ENCODE data around the gene RUNX2. TPM values are rescaled to one million over a fixed set of nuclear protein-coding genes. Genes with fewer than 3 reads are reported as not detected.

Gene RUNX2
- total and polyA plus RNA-seq, 2 of the 8 experiments (the other 6 are each of a cell fraction or from before 2014, with no cell fraction given), result 0.26 to 1.2 TPM

- CTCF ChIA-PET (ENCODE audit: partially characterized antibody), result no interaction called here
- no peak overlapping the region for H2BK120ac ChIP-seq (replicated peaks; ENCODE audit: low read depth, low read length)
- no peak overlapping the region for H3K4me2 ChIP-seq (ENCODE audit: insufficient read depth in 1 of 2, low read depth in 2 of 2, low read length in 2 of 2)
- no peaks in the 10 kb centered on the region for H3K79me2 ChIP-seq (ENCODE audit: control insufficient read depth in 1 of 2, insufficient read depth in 2 of 2, low read length in 2 of 2)
- H2BK12ac ChIP-seq (ENCODE audit: low read depth, low read length), result no peak overlapping the region
- no peaks in the 10 kb centered on the region for H3K79me1 ChIP-seq (ENCODE audit: low read depth, low read length)
- H4K20me1 ChIP-seq (replicated peaks in 1 of 2; ENCODE audit: control insufficient read depth in 1 of 2, insufficient read depth in 2 of 2, low read length in 2 of 2), result no peaks in the 10 kb centered on the region
- no peaks in the 10 kb centered on the region; the same call in 1 of the 2 replicates for H3K23me2 ChIP-seq (ENCODE audit: low read depth, low read length)
- DNase-seq (ENCODE audit: low read depth in 1 of 2, low spot score in 2 of 2) (no peak), FAIRE-seq (no peak)
- H2BK15ac ChIP-seq (ENCODE audit: low read length), result no peak overlapping the region
- H2BK5ac ChIP-seq (ENCODE audit: low read depth, low read length), result no peak overlapping the region
- H3K4me1 ChIP-seq (replicated peaks in 1 of 4; ENCODE audit: control insufficient read depth in 3 of 4, insufficient read depth in 4 of 4, low read length in 3 of 4), result 0 out of 7 replicates have a peak, but pooled peaks cover 0 to 1% (median 0%) of the 10 kb centered on the region in 4 experiments
- H3K27ac ChIP-seq (ENCODE audit: low read depth, low read length), result no peak overlapping the region
- no peak overlapping the region for H4K8ac ChIP-seq (ENCODE audit: extremely low read depth, insufficient read depth, low read length)
- no peak overlapping the region for H3K4ac ChIP-seq (replicated peaks; ENCODE audit: insufficient read length, low read depth, low read length)
- H3K18ac ChIP-seq (ENCODE audit: extremely low read depth, low read length), result no peak overlapping the region
- peak overlapping the region; percentile 26; the same call in 1 of the 2 replicates for H2AFZ ChIP-seq (ENCODE audit: low read length)
- no peaks in the 10 kb centered on the region; a peak in 1 of 7 replicates for H3K27me3 ChIP-seq (replicated peaks in 1 of 4; ENCODE audit: control insufficient read depth in 3 of 4, extremely low read depth in 1 of 4, insufficient read depth in 3 of 4, low read length in 3 of 4)
- H3K14ac ChIP-seq (ENCODE audit: insufficient read length), result no peak overlapping the region
- no peak overlapping the region for H3K4me3 ChIP-seq (ENCODE audit: extremely low read depth in 1 of 4, insufficient read depth in 2 of 4, low read depth in 3 of 4, low read length in 4 of 4)
- H2AK5ac ChIP-seq (ENCODE audit: low read depth, low read length), result no peak overlapping the region
- H2BK20ac ChIP-seq (ENCODE audit: low read length), result no peak overlapping the region
- no peak overlapping the region for H3K9ac ChIP-seq (replicated peaks in 1 of 4; ENCODE audit: extremely low read depth in 1 of 4, low read depth in 3 of 4, low read length in 3 of 4)
- POLR2A ChIA-PET (ENCODE audit: partially characterized antibody), result no interaction called here
- H3K9me3 ChIP-seq (ENCODE audit: insufficient read depth in 2 of 2, low read depth in 1 of 2, low read length in 1 of 2), result no peaks in the 10 kb centered on the region
- H3K23ac ChIP-seq (ENCODE audit: insufficient read length), result no peak overlapping the region
- H3K36me3 ChIP-seq (ENCODE audit: control insufficient read depth in 2 of 4, insufficient read depth in 4 of 4, low read length in 3 of 4), result no peaks in the 10 kb centered on the region
- H3K56ac ChIP-seq (replicated peaks; ENCODE audit: insufficient read length, low read depth, low read length), result no peak overlapping the region
- no peak overlapping the region for H4K5ac ChIP-seq (ENCODE audit: insufficient read length, low read depth, low read length)
- H4K91ac ChIP-seq (replicated peaks; ENCODE audit: insufficient read length, low read length), result no peak overlapping the region
- 91% methylated on average over 2 of the region's 2 CpGs; no CpG with 5 or more reads in 1 of the 2 experiments for WGBS, 2 experiments (ENCODE audit: extremely low coverage in 1 of 2, insufficient coverage in 1 of 2, insufficient read length in 1 of 2, insufficient replicate concordance in 2 of 2, low coverage in 1 of 2, low lambda C conversion rate in 2 of 2, missing lambda C conversion rate in 1 of 2)
- TF ChIP-seq, protein P1, sequence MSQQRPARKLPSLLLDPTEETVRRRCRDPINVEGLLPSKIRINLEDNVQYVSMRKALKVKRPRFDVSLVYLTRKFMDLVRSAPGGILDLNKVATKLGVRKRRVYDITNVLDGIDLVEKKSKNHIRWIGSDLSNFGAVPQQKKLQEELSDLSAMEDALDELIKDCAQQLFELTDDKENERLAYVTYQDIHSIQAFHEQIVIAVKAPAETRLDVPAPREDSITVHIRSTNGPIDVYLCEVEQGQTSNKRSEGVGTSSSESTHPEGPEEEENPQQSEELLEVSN (IDR thresholded peaks at IDR 0.05), result no peak
- no peak for TF ChIP-seq CHD2 (IDR thresholded peaks at IDR 0.05; ENCODE audit: low read length)
- TF ChIP-seq KDM4A (IDR thresholded peaks at IDR 0.05; ENCODE audit: low read depth, low read length, severe bottlenecking), result no peak
- TF ChIP-seq RXRA (IDR thresholded peaks at IDR 0.05; ENCODE audit: insufficient read depth, low read depth, low read length), result no peak
- TF ChIP-seq BRCA1 (IDR thresholded peaks at IDR 0.05; ENCODE audit: low read depth, low read length), result no peak
- TF ChIP-seq SIX5 (IDR thresholded peaks at IDR 0.05; ENCODE audit: low read depth, low read length), result no peak
- no peak for TF ChIP-seq RFX5 (IDR thresholded peaks at IDR 0.05; ENCODE audit: borderline replicate concordance, low read depth, low read length)
- no peak for TF ChIP-seq ATF2 (IDR thresholded peaks at IDR 0.05; ENCODE audit: low read length)
- no peak for TF ChIP-seq KDM5A (IDR thresholded peaks at IDR 0.05; ENCODE audit: low read length)
- no peak for TF ChIP-seq NANOG (IDR thresholded peaks at IDR 0.05; ENCODE audit: insufficient read depth, low read depth, low read length, poor library complexity, severe bottlenecking)
- TF ChIP-seq ASH2L (IDR thresholded peaks at IDR 0.05; ENCODE audit: low read length), result no peak
- TF ChIP-seq TCF12 (IDR thresholded peaks at IDR 0.05; ENCODE audit: low read depth, low read length), result no peak
Observed at GRCh38 chr6:45611491-45611890, 283.4 kb downstream of the RUNX2 start.

Data from H1 (cell line).